HFFc6 (cell line): Measurements from ENCODE around the gene MRPS35. TPM values are rescaled to one million over a fixed set of nuclear protein-coding genes. Genes with fewer than 3 reads are reported as not detected.

Experiments
- DNase-seq: peaks from one replicate; pipeline ENCODE4 v3.0.0-alpha.2; 2018
- H3K27ac Mint-ChIP-seq: 2 replicates; pipeline ENCODE4 v1.8.0; 2020; ENCODE audit warnings: mild to moderate bottlenecking, mixed read lengths
- H3K27me3 Mint-ChIP-seq: 2 replicates; pipeline ENCODE4 v1.8.0; 2021; ENCODE audit warnings: mild to moderate bottlenecking, moderate library complexity, mixed read lengths; ENCODE audit not compliant: insufficient read depth
- H3K36me3 Mint-ChIP-seq: 2 replicates; pipeline ENCODE4 v1.8.0; 2021; ENCODE audit warnings: low read depth, mixed read lengths
- H3K4me1 Mint-ChIP-seq: 2 replicates; pipeline ENCODE4 v1.8.0; 2020; ENCODE audit warnings: low read depth, mixed read lengths
- H3K4me3 Mint-ChIP-seq: 2 replicates; pipeline ENCODE4 v1.8.0; 2020; ENCODE audit warnings: mild to moderate bottlenecking, moderate library complexity, mixed read lengths
- H3K9me3 Mint-ChIP-seq: 2 replicates; pipeline ENCODE4 v1.8.0; 2020; ENCODE audit warnings: mild to moderate bottlenecking, mixed read lengths
- total RNA-seq, 6 experiments: library from RNA; stranded (reverse); fragmentation: NEBNext Ultra II Directional; extraction: Animal tissue kit (Norgen Biotek cat#: 25700); gene quantifications; 2 replicates in 1 of 6; 3 replicates in 5 of 6; pipeline ENCODE4 v1.2.3, GENCODE V29; 2021
- TF ChIP-seq, protein P1 (sequence below): fragments of 200-600 bp; sonication (generic); IDR thresholded peaks from 2 replicates; pipeline ENCODE4 v1.5.0; 2021; ENCODE audit warnings: antibody characterized with exemption, mild to moderate bottlenecking

The MRPS35 gene
- total RNA-seq, 6 experiments from 2014 or later, result 39.2 to 47.9 (median 45.6) TPM

DNA sequence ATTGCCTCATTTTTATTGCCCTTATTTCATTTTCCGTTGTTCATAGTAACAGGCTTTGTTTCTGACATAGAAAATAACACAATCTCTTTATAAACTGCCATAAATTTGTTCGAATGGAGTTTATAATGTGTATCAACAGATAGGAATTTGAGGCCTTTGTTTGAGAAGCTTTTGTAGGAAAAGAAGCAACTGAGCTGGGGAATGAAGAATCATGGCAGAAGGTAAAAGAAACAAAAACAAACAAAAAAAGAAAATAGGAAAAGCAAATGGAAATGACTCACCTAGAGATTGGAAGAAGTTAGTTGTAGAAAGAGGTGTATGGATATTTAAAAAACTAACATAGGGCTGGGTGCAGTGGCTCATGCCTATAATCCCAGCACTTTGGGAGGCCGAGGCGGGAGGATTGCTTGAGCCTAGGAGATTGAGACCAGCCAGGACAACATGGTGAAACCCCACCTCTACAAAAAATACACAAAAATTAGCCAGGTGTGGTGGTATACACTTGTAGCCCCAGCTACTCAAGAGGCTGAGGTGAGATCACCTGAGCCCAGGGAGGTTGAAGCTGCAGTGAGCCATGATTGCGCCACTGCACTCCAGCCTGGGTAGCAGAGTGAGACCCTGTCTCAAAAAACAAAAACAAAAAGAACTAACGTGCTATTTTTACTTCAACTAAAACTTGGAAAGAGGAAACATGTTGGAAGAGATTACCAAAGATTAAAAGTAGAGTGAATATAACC is 14.9 kb upstream of the MRPS35 start:
- Mint-ChIP-seq H3K27ac (no peak overlapping the region), H3K4me1 (no peaks in the 10 kb centered on the region; the same call in 1 of the 2 replicates), H3K4me3 (no peak overlapping the region; the same call in 1 of the 2 replicates), H3K9me3 (no peaks in the 10 kb centered on the region), H3K27me3 (peaks cover 1% of the 10 kb centered on the region; the same call in 1 of the 2 replicates), H3K36me3 (peaks cover 17% of the 10 kb centered on the region; the same call in 1 of the 2 replicates)
- TF ChIP-seq, protein P1, sequence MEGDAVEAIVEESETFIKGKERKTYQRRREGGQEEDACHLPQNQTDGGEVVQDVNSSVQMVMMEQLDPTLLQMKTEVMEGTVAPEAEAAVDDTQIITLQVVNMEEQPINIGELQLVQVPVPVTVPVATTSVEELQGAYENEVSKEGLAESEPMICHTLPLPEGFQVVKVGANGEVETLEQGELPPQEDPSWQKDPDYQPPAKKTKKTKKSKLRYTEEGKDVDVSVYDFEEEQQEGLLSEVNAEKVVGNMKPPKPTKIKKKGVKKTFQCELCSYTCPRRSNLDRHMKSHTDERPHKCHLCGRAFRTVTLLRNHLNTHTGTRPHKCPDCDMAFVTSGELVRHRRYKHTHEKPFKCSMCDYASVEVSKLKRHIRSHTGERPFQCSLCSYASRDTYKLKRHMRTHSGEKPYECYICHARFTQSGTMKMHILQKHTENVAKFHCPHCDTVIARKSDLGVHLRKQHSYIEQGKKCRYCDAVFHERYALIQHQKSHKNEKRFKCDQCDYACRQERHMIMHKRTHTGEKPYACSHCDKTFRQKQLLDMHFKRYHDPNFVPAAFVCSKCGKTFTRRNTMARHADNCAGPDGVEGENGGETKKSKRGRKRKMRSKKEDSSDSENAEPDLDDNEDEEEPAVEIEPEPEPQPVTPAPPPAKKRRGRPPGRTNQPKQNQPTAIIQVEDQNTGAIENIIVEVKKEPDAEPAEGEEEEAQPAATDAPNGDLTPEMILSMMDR, result no peak
- no peak for DNase-seq

DNA sequence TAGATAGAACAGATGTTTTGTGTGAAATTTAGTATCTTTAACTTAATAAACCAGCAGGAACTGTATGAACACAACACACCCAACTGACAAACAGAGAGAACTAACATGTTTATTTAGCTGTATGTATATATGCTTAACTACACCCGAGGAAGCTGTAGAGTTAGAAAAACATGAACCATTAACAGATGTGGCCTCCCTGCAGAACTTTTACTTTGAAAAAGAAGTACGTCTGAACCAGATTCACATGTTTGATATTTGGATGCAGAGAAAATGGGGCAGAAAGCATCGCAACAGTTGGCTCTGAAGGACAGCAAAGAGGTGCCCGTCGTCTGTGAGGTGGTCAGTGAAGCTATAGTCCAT is 14.4 kb upstream of the MRPS35 start, which contains the start of gene REP15:
TSS of gene REP15 (plus strand) at position 155 of the 360 bp plus-strand sequence. CDS start at position 271, 116 bp downstream.
- peaks cover 1% of the 10 kb centered on the region; the same call in 1 of the 2 replicates for H3K27me3 Mint-ChIP-seq
- H3K4me1 Mint-ChIP-seq, result no peaks in the 10 kb centered on the region; the same call in 1 of the 2 replicates
- peaks cover 15% of the 10 kb centered on the region; the same call in 1 of the 2 replicates for H3K36me3 Mint-ChIP-seq
- TF ChIP-seq, protein P1, result no peak
- no peak for DNase-seq
- no peak within 1 kb of the TSS; the same call in 1 of the 2 replicates for H3K4me3 Mint-ChIP-seq
- no peak within 1 kb of the TSS for H3K27ac Mint-ChIP-seq
- no peaks in the 10 kb centered on the region for H3K9me3 Mint-ChIP-seq

DNA sequence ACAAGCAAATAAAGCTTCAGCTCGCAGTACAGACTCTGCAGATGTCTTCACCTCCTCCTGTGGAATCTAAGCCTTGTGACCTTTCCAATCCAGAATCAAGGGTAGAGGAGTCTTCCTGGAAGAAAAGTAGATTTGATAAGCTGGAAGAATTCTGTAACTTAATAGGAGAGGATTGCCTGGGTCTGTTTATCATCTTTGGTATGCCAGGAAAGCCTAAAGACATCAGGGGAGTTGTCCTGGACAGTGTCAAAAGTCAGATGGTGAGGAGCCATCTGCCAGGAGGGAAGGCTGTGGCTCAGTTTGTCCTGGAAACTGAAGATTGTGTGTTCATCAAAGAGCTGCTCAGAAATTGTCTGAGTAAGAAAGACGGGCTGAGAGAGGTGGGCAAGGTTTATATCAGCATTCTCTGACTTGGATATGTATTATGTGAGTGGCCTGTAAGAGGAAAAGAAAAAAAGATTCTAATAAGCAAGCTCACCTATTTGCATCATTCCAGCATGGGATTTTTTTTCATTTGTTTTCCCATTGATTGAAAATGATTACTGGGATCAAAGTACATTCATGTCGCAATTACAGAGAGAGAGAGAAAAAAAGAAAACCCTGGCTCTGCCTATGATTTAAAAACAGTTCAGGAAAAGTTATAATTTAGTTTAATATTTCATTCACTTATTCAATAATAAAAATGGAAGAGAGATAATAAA is 13.6 kb upstream of the MRPS35 start:
- no peak for DNase-seq
- Mint-ChIP-seq H3K27ac (no peak overlapping the region), H3K27me3 (peaks cover 1% of the 10 kb centered on the region; the same call in 1 of the 2 replicates), H3K4me3 (no peak overlapping the region), H3K36me3 (peaks cover 15% of the 10 kb centered on the region; the same call in 1 of the 2 replicates), H3K4me1 (no peaks in the 10 kb centered on the region; the same call in 1 of the 2 replicates), H3K9me3 (no peaks in the 10 kb centered on the region)
- TF ChIP-seq, protein P1, result no peak

DNA sequence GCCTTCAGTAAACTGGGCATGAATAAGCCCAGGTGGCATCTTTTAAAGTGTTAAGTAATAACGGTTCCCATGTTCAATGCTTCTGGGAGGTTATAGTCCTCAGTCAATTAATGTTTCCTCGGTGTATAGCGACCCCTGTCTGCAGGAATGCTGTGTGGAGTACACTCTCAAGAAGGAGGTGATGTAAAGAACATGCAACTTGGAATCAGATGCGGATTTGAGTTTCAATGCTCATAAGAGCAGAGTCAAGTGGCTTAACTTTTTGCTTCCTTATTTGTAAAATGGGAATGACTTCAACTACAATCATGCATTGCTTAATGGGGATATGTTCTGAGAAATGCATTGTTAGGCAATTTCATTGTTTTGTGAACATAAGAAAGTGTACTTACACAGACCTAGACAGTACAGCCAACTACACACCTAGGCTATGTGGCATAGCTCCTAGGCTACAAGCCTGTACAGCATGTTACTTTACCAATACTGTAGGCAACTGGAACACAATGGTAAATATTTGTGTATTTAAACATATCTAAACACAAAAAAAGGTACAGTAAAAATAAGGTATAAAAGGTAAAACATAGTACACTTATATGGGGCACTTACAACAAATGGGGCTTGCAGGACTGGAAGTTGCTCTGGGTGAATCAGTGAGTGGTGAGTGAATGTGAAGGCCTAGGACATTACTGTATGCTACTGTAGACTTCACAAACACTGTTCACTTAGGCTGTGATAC is 6.7 kb upstream of the MRPS35 start:
- H3K27me3 Mint-ChIP-seq, result no peaks in the 10 kb centered on the region
- H3K4me3 Mint-ChIP-seq, result no peak overlapping the region
- TF ChIP-seq, protein P1, result peak; percentile 98
- peak; percentile 70 for DNase-seq
- H3K4me1 Mint-ChIP-seq, result peaks cover 13% of the 10 kb centered on the region
- no peaks in the 10 kb centered on the region; the same call in 1 of the 2 replicates for H3K36me3 Mint-ChIP-seq
- H3K9me3 Mint-ChIP-seq, result no peaks in the 10 kb centered on the region
- H3K27ac Mint-ChIP-seq, result peak overlapping the region; percentile 30; the same call in 1 of the 2 replicates

DNA sequence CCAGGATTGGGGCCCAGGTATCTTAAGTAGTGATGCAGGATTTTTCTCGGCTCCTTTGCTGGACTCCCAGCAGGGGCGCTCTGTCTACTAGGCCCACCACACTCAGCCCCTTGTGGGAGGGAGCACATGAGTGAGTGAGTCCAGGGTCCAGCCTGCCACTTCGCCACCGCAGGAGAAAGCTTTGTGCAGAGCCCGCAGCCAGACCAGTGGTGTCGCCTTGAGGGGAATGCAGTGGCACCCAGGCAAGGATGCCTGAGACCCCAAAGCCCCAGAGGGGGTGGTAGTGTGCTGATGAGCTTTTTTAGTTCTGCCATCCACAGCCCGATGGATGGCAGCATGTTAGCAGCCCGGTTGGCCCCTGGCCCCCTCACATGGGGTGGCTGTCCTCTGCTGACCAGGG is 5.4 kb upstream of the MRPS35 start:
- H3K4me1 Mint-ChIP-seq, result peaks cover 16% of the 10 kb centered on the region
- no peaks in the 10 kb centered on the region; the same call in 1 of the 2 replicates for H3K27me3 Mint-ChIP-seq
- H3K36me3 Mint-ChIP-seq, result no peaks in the 10 kb centered on the region

More for the DNA sequence above, 5.4 kb upstream of the MRPS35 start:
- H3K27ac Mint-ChIP-seq, result no peak overlapping the region
- TF ChIP-seq, protein P1, result no peak
- H3K4me3 Mint-ChIP-seq, result no peak overlapping the region
- no peak for DNase-seq
- H3K9me3 Mint-ChIP-seq, result no peaks in the 10 kb centered on the region
